IMR-90 (cell line): ENCODE data around the gene SEPSECS.

ENCODE experiments used
- BHLHE40 ChIP-seq: fragments of 150-350 bp; IDR thresholded peaks from 2 replicates; pipeline ENCODE4 v1.6.1; 2016; ENCODE audit warnings: mild to moderate bottlenecking, low read depth, low read length
- CEBPB ChIP-seq: IDR thresholded peaks from 2 replicates; pipeline ENCODE4 v1.6.1; 2012; ENCODE audit warnings: low read depth, low read length, improper control_type of control experiment
- CHD1 ChIP-seq: IDR thresholded peaks from 2 replicates; pipeline ENCODE4 v1.6.1; 2012; ENCODE audit warnings: low read depth, low read length, improper control_type of control experiment
- CTCF ChIP-seq: conservative IDR thresholded peaks from 2 replicates; pipeline ENCODE4 v1.5.1; 2012; ENCODE audit warnings: mild to moderate bottlenecking, low read depth, low read length, improper control_type of control experiment
- ELK1 ChIP-seq: fragments of 150-350 bp; IDR thresholded peaks from 2 replicates; pipeline ENCODE4 v1.6.1; 2016; ENCODE audit warnings: low read depth, mild to moderate bottlenecking, low read length, moderate library complexity, borderline replicate concordance
- FOS ChIP-seq: fragments of 150-350 bp; IDR thresholded peaks from 2 replicates; pipeline ENCODE4 v1.6.1; 2016; ENCODE audit warnings: low read depth, low read length
- MAFK ChIP-seq: IDR thresholded peaks from 2 replicates; pipeline ENCODE4 v1.6.1; 2012; ENCODE audit warnings: low read depth, low read length, improper control_type of control experiment
- MAZ ChIP-seq: IDR thresholded peaks from 2 replicates; pipeline ENCODE4 v1.6.1; 2012; ENCODE audit warnings: low read depth, mild to moderate bottlenecking, low read length, improper control_type of control experiment, moderate library complexity, borderline replicate concordance
- POLR2A ChIP-seq: IDR thresholded peaks from 2 replicates; pipeline ENCODE4 v1.6.1; 2012; ENCODE audit warnings: mild to moderate bottlenecking, low read depth, low read length
- RAD21 ChIP-seq: IDR thresholded peaks from 2 replicates; pipeline ENCODE4 v1.6.1; 2012; ENCODE audit warnings: low read length, improper control_type of control experiment
- RCOR1 ChIP-seq: IDR thresholded peaks from 2 replicates; pipeline ENCODE4 v1.6.1; 2012; ENCODE audit warnings: mild to moderate bottlenecking, low read length, improper control_type of control experiment; ENCODE audit not compliant: insufficient replicate concordance
- RFX5 ChIP-seq: IDR thresholded peaks from 2 replicates; pipeline ENCODE4 v1.8.0; 2012; ENCODE audit warnings: low read depth, mild to moderate bottlenecking, low read length, moderate library complexity
- SMC3 ChIP-seq: fragments of 150-350 bp; IDR thresholded peaks from 2 replicates; pipeline ENCODE4 v1.6.1; 2016; ENCODE audit warnings: low read depth, mild to moderate bottlenecking, antibody characterized with exemption, low read length, moderate library complexity
- TF ChIP-seq, protein P1 (sequence below): fragments of 150-350 bp; IDR thresholded peaks from 2 replicates; pipeline ENCODE4 v1.6.1; 2017; ENCODE audit warnings: mild to moderate bottlenecking, antibody characterized with exemption, low read length, low read depth

GRCh38 chr4:25101836-25102235 is 58.4 kb downstream of the SEPSECS start:
- no peak for TF ChIP-seq CTCF
- TF ChIP-seq POLR2A, result no peak
- no peak for TF ChIP-seq MAFK
- no peak for TF ChIP-seq RCOR1
- no peak for TF ChIP-seq RAD21
- no peak for TF ChIP-seq RFX5
- no peak for TF ChIP-seq CEBPB
- TF ChIP-seq FOS, result no peak
- TF ChIP-seq SMC3, result no peak
- no peak for TF ChIP-seq ELK1
- no peak for TF ChIP-seq BHLHE40
- no peak for TF ChIP-seq MAZ
- TF ChIP-seq CHD1, result no peak
- TF ChIP-seq, protein P1, sequence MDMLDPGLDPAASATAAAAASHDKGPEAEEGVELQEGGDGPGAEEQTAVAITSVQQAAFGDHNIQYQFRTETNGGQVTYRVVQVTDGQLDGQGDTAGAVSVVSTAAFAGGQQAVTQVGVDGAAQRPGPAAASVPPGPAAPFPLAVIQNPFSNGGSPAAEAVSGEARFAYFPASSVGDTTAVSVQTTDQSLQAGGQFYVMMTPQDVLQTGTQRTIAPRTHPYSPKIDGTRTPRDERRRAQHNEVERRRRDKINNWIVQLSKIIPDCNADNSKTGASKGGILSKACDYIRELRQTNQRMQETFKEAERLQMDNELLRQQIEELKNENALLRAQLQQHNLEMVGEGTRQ, result no peak
